Measurements from ENCODE around the gene MUC6. TPM values are rescaled to one million over a fixed set of nuclear protein-coding genes. Genes with fewer than 3 reads are reported as not detected.

Gene MUC6
- total and polyA plus RNA-seq, 2 of the 8 experiments (the other 6 are each of a cell fraction or from before 2014, with no cell fraction given): not detected

GRCh38 chr11:1050581-1051355 lies 14.2 kb upstream of the MUC6 start:
- Histone ChIP-seq H2BK20ac (ENCODE audit: low read length) (no peak overlapping the region; the same call in 1 of the 2 replicates), H3K9ac (replicated peaks in 1 of 4; ENCODE audit: extremely low read depth in 1 of 4, low read depth in 3 of 4, low read length in 3 of 4) (no peak overlapping the region), H2BK120ac (replicated peaks; ENCODE audit: low read depth, low read length) (no peak overlapping the region), H3K56ac (replicated peaks; ENCODE audit: insufficient read length, low read depth, low read length) (no peak overlapping the region), H3K23ac (ENCODE audit: insufficient read length) (no peak overlapping the region), H3K14ac (ENCODE audit: insufficient read length) (no peak overlapping the region), H3K4ac (replicated peaks; ENCODE audit: insufficient read length, low read depth, low read length) (no peak overlapping the region), H2BK12ac (ENCODE audit: low read depth, low read length) (peak overlapping the region; percentile 68; the same call in 1 of the 2 replicates), H2AK5ac (ENCODE audit: low read depth, low read length) (no peak overlapping the region; the same call in 1 of the 2 replicates), H3K23me2 (ENCODE audit: low read depth, low read length) (no peaks in the 10 kb centered on the region), H3K9me3 (ENCODE audit: insufficient read depth in 2 of 2, low read depth in 1 of 2, low read length in 1 of 2) (no peaks in the 10 kb centered on the region), H3K4me3 (ENCODE audit: extremely low read depth in 1 of 4, insufficient read depth in 2 of 4, low read depth in 3 of 4, low read length in 4 of 4) (no peak overlapping the region), H3K4me1 (replicated peaks in 1 of 4; ENCODE audit: control insufficient read depth in 3 of 4, insufficient read depth in 4 of 4, low read length in 3 of 4) (no peaks in the 10 kb centered on the region), H4K20me1 (replicated peaks in 1 of 2; ENCODE audit: control insufficient read depth in 1 of 2, insufficient read depth in 2 of 2, low read length in 2 of 2) (no peaks in the 10 kb centered on the region), H3K18ac (ENCODE audit: extremely low read depth, low read length) (no peak overlapping the region; the same call in none of the 2 replicates), H4K91ac (replicated peaks; ENCODE audit: insufficient read length, low read length) (peak overlapping the region; percentile 35), H4K5ac (ENCODE audit: insufficient read length, low read depth, low read length) (no peak overlapping the region), H3K4me2 (ENCODE audit: insufficient read depth in 1 of 2, low read depth in 2 of 2, low read length in 2 of 2) (no peak overlapping the region), H3K79me1 (ENCODE audit: low read depth, low read length) (no peaks in the 10 kb centered on the region), H3K27ac (ENCODE audit: low read depth, low read length) (no peak overlapping the region), H2AFZ (ENCODE audit: low read length) (no peak overlapping the region), H3K36me3 (ENCODE audit: control insufficient read depth in 2 of 4, insufficient read depth in 4 of 4, low read length in 3 of 4) (no peaks in the 10 kb centered on the region), H2BK15ac (ENCODE audit: low read length) (peak overlapping the region; percentile 46), H4K8ac (ENCODE audit: extremely low read depth, insufficient read depth, low read length) (peak overlapping the region; percentile 16; the same call in 1 of the 2 replicates), H3K27me3 (replicated peaks in 1 of 4; ENCODE audit: control insufficient read depth in 3 of 4, extremely low read depth in 1 of 4, insufficient read depth in 3 of 4, low read length in 3 of 4) (no peaks in the 10 kb centered on the region; a peak in 1 of 7 replicates), H2BK5ac (ENCODE audit: low read depth, low read length) (no peak overlapping the region), H3K79me2 (ENCODE audit: control insufficient read depth in 1 of 2, insufficient read depth in 2 of 2, low read length in 2 of 2) (no peaks in the 10 kb centered on the region)
- WGBS, 2 experiments (ENCODE audit: extremely low coverage in 1 of 2, insufficient coverage in 1 of 2, insufficient read length in 1 of 2, insufficient replicate concordance in 2 of 2, low coverage in 1 of 2, low lambda C conversion rate in 2 of 2, missing lambda C conversion rate in 1 of 2): 76% methylated on average over 25 of the region's 39 CpGs; no CpG with 5 or more reads in 1 of the 2 experiments
- ChIA-PET CTCF (ENCODE audit: partially characterized antibody) (interaction anchor here (0.6 to 2.6 kb wide), 48 partner anchors 10 to 210 kb away, joined by 3 to 22 read pairs (median 4); partner anchors contain the start of genes AP2A2 and MUC2), POLR2A (ENCODE audit: partially characterized antibody) (interaction anchor here (0.6 to 1.7 kb wide), 8 partner anchors 17 to 194 kb away, joined by 3 to 5 read pairs (median 3); no protein-coding TSS in a partner anchor)
- DNase-seq (ENCODE audit: low read depth in 1 of 2, low spot score in 2 of 2) (peak; percentile 49 to 88), FAIRE-seq (no peak)
- TF ChIP-seq MAFK (IDR thresholded peaks at IDR 0.05; ENCODE audit: low read depth, low read length): no peak
- TF ChIP-seq MAX (IDR thresholded peaks at IDR 0.05): peak; percentile 77
- no peak; the same call in 1 of the 2 replicates for TF ChIP-seq TBP (IDR thresholded peaks at IDR 0.05; ENCODE audit: low read depth, low read length)
- peak; percentile 31; the same call in 1 of the 2 replicates for TF ChIP-seq CREB1 (IDR thresholded peaks at IDR 0.05)
- TF ChIP-seq CTBP2 (IDR thresholded peaks at IDR 0.05; ENCODE audit: borderline replicate concordance, insufficient read depth, insufficient read length, low read length): peak; percentile 12
- TF ChIP-seq GABPA (IDR thresholded peaks at IDR 0.05; ENCODE audit: borderline replicate concordance, insufficient read depth, low read length): peak; percentile 78; the same call in 1 of the 2 replicates
- TF ChIP-seq CBX5 (IDR thresholded peaks at IDR 0.05; ENCODE audit: low read depth, low read length): no peak
- no peak for TF ChIP-seq ATF3 (IDR thresholded peaks at IDR 0.05; ENCODE audit: insufficient read depth, low read depth, low read length)
- no peak for TF ChIP-seq KDM1A (IDR thresholded peaks at IDR 0.05; ENCODE audit: borderline replicate concordance, low read length)
- TF ChIP-seq RFX5 (IDR thresholded peaks at IDR 0.05; ENCODE audit: borderline replicate concordance, low read depth, low read length): no peak
- TF ChIP-seq PHF8 (conservative IDR thresholded peaks at IDR 0.05; ENCODE audit: low read depth, low read length): no peak

All from H1 (cell line).